Measurements from ENCODE around the gene TRPV4. TPM values are rescaled to one million over a fixed set of nuclear protein-coding genes. Genes with fewer than 3 reads are reported as not detected.

The TRPV4 gene
- total and polyA plus RNA-seq, 4 donors: 1.9 to 6.5 (median 2.2) TPM

DNA sequence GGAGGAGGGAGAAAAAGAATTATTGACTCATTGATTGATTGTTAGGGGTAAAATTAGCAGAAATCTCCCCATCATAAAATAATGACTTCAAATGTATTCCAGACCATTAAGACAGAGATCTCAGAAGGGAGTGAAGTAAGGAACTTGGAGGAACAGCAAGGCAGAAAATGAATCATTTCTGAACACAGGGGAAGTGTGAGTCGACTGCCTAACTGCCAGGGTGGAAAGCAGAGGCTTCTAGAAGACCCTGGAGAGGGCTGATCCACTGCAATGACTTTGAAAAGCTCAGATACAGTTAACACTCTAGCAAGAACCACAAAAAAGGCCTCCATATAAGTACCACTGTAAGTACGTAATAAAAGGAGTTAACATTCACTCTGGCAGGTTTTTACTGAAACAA is 37.5 kb upstream of the TRPV4 start:
- TF ChIP-seq, protein P1, sequence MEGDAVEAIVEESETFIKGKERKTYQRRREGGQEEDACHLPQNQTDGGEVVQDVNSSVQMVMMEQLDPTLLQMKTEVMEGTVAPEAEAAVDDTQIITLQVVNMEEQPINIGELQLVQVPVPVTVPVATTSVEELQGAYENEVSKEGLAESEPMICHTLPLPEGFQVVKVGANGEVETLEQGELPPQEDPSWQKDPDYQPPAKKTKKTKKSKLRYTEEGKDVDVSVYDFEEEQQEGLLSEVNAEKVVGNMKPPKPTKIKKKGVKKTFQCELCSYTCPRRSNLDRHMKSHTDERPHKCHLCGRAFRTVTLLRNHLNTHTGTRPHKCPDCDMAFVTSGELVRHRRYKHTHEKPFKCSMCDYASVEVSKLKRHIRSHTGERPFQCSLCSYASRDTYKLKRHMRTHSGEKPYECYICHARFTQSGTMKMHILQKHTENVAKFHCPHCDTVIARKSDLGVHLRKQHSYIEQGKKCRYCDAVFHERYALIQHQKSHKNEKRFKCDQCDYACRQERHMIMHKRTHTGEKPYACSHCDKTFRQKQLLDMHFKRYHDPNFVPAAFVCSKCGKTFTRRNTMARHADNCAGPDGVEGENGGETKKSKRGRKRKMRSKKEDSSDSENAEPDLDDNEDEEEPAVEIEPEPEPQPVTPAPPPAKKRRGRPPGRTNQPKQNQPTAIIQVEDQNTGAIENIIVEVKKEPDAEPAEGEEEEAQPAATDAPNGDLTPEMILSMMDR (IDR thresholded peaks at IDR 0.05; ENCODE audit: control extremely low read depth, extremely low read depth): no peak
- no peaks in the 10 kb centered on the region for H3K9me3 ChIP-seq (ENCODE audit: control insufficient read depth in 4 of 4, insufficient read depth in 3 of 4, low read length in 3 of 4)
- H3K27me3 ChIP-seq (ENCODE audit: control insufficient read depth in 3 of 3, insufficient read depth in 3 of 3, low read length in 2 of 3): no peaks in the 10 kb centered on the region
- 58 to 73% methylated on average over 2 of the region's 2 CpGs for WGBS, 2 donors
- H3K36me3 ChIP-seq (ENCODE audit: control insufficient read depth in 4 of 4, insufficient read depth in 4 of 4, low read length in 4 of 4): peaks cover 0 to 6% (median 3%) of the 10 kb centered on the region in 4 donors
- H3K4me1 ChIP-seq (ENCODE audit: control insufficient read depth in 5 of 5, insufficient read depth in 5 of 5, low read length in 5 of 5): peaks cover 0 to 10% (median 0%) of the 10 kb centered on the region in 5 donors
- H3K27ac ChIP-seq (ENCODE audit: low read depth in 1 of 2, low read length in 1 of 2): no peak overlapping the region
- DNase-seq (no peak), ATAC-seq (ENCODE audit: insufficient read depth, low FRiP score) (no peak)
- no peak overlapping the region for H3K4me3 ChIP-seq
- H3K9ac ChIP-seq (ENCODE audit: insufficient read depth in 1 of 2, low read length in 2 of 2): no peak overlapping the region

DNA sequence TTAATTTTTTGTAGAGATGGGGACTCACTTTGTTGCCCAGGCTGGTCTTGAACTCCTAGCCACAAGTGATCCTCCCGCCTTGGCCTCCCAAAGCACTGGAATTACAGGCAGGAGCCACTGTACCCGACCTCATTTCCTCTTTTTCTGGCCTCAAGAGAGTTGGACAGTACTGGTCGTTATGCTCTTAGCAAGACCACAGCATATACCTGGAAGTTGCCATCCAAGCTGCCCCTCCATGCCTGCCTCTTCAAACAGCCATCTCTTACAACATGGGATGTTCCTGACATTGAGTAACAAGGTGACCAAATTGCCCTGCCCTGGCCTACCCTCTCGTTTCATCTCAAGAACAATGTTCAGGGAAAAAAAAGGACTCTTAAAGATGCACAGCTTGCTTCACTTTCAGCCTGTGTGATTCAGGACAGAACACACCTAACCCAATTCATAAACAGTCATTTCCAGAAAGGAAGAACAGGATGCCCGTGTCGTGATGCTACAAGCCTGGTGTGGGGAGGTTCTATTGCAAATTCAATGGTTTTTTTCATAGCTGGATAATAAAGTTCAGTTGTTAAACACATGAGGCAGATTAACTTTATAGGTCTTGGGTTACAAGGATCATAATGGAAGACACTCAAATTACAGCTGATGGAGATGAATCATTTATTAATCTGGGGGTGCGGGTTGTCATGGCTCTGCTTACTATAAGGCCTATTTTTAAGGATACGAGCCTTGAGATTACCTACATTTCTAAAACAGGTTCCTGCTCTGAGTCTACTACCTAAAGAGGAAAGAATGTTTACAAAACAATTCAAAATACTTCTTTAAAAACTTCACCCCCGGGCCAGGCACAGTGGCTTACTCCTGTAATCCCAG is 35.2 kb upstream of the TRPV4 start:
- Histone ChIP-seq H3K36me3 (ENCODE audit: control insufficient read depth in 4 of 4, insufficient read depth in 4 of 4, low read length in 4 of 4) (peaks cover 0 to 6% (median 3%) of the 10 kb centered on the region in 4 donors), H3K9ac (ENCODE audit: insufficient read depth in 1 of 2, low read length in 2 of 2) (no peak overlapping the region), H3K4me3 (no peak overlapping the region), H3K4me1 (ENCODE audit: control insufficient read depth in 5 of 5, insufficient read depth in 5 of 5, low read length in 5 of 5) (peaks cover 2 to 20% (median 16%) of the 10 kb centered on the region in 5 donors), H3K9me3 (ENCODE audit: control insufficient read depth in 4 of 4, insufficient read depth in 3 of 4, low read length in 3 of 4) (no peaks in the 10 kb centered on the region), H3K27me3 (ENCODE audit: control insufficient read depth in 3 of 3, insufficient read depth in 3 of 3, low read length in 2 of 3) (no peaks in the 10 kb centered on the region), H3K27ac (ENCODE audit: low read depth in 1 of 2, low read length in 1 of 2) (no peak overlapping the region)
- no peak for ATAC-seq (ENCODE audit: insufficient read depth, low FRiP score)
- DNase-seq: no peak
- TF ChIP-seq, protein P1 (IDR thresholded peaks at IDR 0.05; ENCODE audit: control extremely low read depth, extremely low read depth): no peak
- WGBS, 2 donors: 48 to 61% methylated on average over 9 of the region's 9 CpGs

DNA sequence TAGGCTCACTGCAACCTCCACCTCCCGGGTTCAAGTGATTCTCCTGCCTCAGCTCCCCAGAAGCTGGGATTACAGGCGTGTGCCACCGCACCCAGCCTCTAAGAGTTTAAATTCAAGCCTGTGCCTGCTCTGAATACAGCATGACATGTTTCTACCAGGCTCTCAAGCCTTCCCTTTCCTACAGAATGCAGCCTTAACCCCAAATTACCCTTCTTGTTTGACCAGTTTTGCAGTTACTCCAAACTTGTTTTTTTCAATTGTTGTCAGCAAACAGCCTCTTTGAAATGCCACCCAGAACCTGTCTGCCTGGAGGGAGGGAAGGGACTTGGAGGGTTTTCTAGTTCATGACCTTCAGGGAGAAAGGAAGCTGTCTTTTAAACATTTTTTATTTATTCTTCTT is 31.7 kb upstream of the TRPV4 start:
- 62 to 65% methylated on average over 3 of the region's 3 CpGs for WGBS, 2 donors
- Histone ChIP-seq H3K36me3 (ENCODE audit: control insufficient read depth in 4 of 4, insufficient read depth in 4 of 4, low read length in 4 of 4) (peaks cover 0 to 10% (median 0%) of the 10 kb centered on the region in 4 donors), H3K4me1 (ENCODE audit: control insufficient read depth in 5 of 5, insufficient read depth in 5 of 5, low read length in 5 of 5) (peaks cover 2 to 16% (median 13%) of the 10 kb centered on the region in 5 donors), H3K9me3 (ENCODE audit: control insufficient read depth in 4 of 4, insufficient read depth in 3 of 4, low read length in 3 of 4) (no peaks in the 10 kb centered on the region), H3K27me3 (ENCODE audit: control insufficient read depth in 3 of 3, insufficient read depth in 3 of 3, low read length in 2 of 3) (no peaks in the 10 kb centered on the region), H3K9ac (ENCODE audit: insufficient read depth in 1 of 2, low read length in 2 of 2) (no peak overlapping the region), H3K27ac (ENCODE audit: low read depth in 1 of 2, low read length in 1 of 2) (peak overlapping the region in 1 of 2 donors; percentile 86), H3K4me3 (no peak overlapping the region)
- peak in 2 of 3 donors; percentile 59 to 77 for DNase-seq
- TF ChIP-seq, protein P1 (IDR thresholded peaks at IDR 0.05; ENCODE audit: control extremely low read depth, extremely low read depth): no peak
- ATAC-seq (ENCODE audit: insufficient read depth, low FRiP score): no peak

Measured in lung (tissue), 12 donors.